ENCODE results near the gene SPHK2. TPM values are rescaled to one million over a fixed set of nuclear protein-coding genes. Genes with fewer than 3 reads are reported as not detected.

Gene SPHK2
- total RNA-seq, 1 experiment from 2014 or later: 19.9 TPM

DNA sequence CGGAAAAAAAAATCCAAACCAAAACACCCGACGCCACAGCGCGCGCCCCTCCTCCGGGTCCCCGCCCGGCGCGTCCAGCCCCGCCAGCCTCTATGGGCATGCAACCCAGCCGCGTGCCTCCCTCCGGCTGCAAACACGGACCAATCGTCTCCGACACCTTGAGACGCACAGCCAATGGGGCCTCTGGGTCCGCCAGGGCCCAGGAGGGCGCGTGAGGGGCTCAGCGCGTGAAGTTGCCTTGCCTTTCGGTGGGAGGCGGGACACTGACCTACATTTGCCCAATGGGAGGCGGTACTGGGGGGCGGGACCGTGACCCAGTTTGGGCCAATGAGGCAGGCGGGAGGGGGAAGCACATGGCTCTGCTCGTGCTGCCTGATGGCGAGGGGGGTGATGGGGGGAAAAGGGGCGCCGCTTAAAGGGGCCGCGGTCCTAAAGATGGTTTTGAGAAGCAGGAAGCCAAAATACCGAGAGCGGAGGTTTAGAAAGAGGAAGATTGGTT, 18.2 kb downstream of the SPHK2 start (continued):
- TF ChIP-seq ELF1 (IDR thresholded peaks at IDR 0.05; ENCODE audit: borderline replicate concordance, low read depth): no peak
- peak; percentile 58 for TF ChIP-seq TCF7L2 (IDR thresholded peaks at IDR 0.05; ENCODE audit: borderline replicate concordance, extremely low read depth, insufficient read depth, insufficient read length)

DNA sequence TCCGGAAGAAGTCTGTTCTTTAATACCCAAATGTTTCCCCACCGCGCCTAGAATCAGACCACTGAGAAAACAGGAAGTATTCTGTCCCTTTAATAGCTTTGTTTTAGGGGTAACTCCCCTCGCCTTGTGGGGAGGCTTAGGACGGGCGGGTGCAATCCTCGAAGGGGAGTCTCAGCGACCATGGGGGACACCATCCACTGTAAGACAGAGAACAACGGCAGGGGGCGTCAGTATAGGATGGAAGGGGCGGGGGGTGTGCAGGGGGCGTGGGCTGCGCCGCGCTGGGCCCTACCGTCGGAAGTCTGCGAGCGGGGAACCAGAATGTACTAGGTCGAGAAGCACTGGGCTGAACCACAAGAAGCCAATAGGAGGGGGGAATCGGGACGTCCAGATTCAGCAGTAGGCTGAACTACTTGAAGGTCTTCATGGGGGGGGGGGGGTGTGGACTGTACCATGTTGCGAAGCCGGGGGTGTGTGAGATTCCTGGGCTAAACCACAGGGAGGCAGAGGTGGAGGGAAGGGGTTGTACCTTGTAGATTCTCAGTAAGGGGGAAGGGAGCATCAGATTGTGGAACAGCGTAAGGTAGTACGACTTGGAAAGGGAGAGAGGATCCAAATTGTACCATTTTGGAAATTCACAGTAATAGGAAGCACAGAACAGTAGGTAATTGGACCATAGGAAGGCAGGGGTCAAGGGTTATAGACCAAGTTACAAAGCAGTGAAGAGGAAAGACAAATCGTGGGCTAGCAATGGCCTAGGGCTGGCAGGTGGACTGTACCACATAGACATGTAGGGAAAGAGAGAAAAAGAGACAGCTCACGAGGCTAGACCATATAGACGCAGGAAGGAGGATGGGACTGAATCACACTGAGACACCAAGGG, 18.9 kb downstream of the SPHK2 start:
- Histone ChIP-seq H3K27ac (ENCODE audit: low read depth, low read length) (peak overlapping the region; percentile 95), H4K20me1 (ENCODE audit: insufficient read depth) (no peaks in the 10 kb centered on the region), H3K4me3 (replicated peaks in 1 of 2; ENCODE audit: low read depth in 1 of 2, low read length in 2 of 2) (peak overlapping the region; percentile 57 to 83), H3K9ac (ENCODE audit: low read length) (peak overlapping the region; percentile 96), H3K79me2 (ENCODE audit: insufficient read depth, low read length) (peaks cover 17% of the 10 kb centered on the region), H3K9me3 (ENCODE audit: control insufficient read depth in 1 of 2, insufficient read depth in 1 of 2, low read depth in 1 of 2, low read length in 2 of 2) (no peaks in the 10 kb centered on the region), H2AFZ (ENCODE audit: low read depth, low read length, poor library complexity, severe bottlenecking) (no peak overlapping the region), H3K4me2 (ENCODE audit: low read length) (peak overlapping the region; percentile 93), H3K4me1 (ENCODE audit: control insufficient read depth in 1 of 2, insufficient read depth in 2 of 2, low read length in 2 of 2) (peaks cover 22 to 61% of the 10 kb centered on the region in 2 experiments), H3K36me3 (ENCODE audit: control insufficient read depth in 1 of 2, insufficient read depth in 2 of 2, low read length in 2 of 2) (no peaks in the 10 kb centered on the region), H3K9me2 (ENCODE audit: insufficient read depth) (no peaks in the 10 kb centered on the region), H3K27me3 (ENCODE audit: insufficient read depth, low read length) (no peaks in the 10 kb centered on the region)
- intact Hi-C loops (cut with micrococcal nuclease): no loop called here
- ATAC-seq: peak; percentile 52
- RAD21 ChIA-PET (ENCODE audit: low non-redundant PET in 1 of 2, low total read pairs in 2 of 2, uncharacterized antibody in 2 of 2, unreplicated experiment in 2 of 2): no interaction called here
- no TSS peak for BruUV-seq (replicated peaks)
- TF ChIP-seq POLR2A (IDR thresholded peaks at IDR 0.05; ENCODE audit: borderline replicate concordance, extremely low read depth, insufficient read depth, insufficient read length) (peak; percentile 51), POLR2AphosphoS5 (IDR thresholded peaks at IDR 0.05; ENCODE audit: low read depth, low read length) (peak; percentile 72), ELF1 (IDR thresholded peaks at IDR 0.05; ENCODE audit: borderline replicate concordance, low read depth) (no peak), TCF7L2 (IDR thresholded peaks at IDR 0.05; ENCODE audit: borderline replicate concordance, extremely low read depth, insufficient read depth, insufficient read length) (peak; percentile 79)
- TF ChIP-seq, protein P1, sequence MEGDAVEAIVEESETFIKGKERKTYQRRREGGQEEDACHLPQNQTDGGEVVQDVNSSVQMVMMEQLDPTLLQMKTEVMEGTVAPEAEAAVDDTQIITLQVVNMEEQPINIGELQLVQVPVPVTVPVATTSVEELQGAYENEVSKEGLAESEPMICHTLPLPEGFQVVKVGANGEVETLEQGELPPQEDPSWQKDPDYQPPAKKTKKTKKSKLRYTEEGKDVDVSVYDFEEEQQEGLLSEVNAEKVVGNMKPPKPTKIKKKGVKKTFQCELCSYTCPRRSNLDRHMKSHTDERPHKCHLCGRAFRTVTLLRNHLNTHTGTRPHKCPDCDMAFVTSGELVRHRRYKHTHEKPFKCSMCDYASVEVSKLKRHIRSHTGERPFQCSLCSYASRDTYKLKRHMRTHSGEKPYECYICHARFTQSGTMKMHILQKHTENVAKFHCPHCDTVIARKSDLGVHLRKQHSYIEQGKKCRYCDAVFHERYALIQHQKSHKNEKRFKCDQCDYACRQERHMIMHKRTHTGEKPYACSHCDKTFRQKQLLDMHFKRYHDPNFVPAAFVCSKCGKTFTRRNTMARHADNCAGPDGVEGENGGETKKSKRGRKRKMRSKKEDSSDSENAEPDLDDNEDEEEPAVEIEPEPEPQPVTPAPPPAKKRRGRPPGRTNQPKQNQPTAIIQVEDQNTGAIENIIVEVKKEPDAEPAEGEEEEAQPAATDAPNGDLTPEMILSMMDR (IDR thresholded peaks at IDR 0.05 in 2 of 3, conservative IDR thresholded peaks at IDR 0.05 in 1 of 3; ENCODE audit: borderline replicate concordance in 1 of 3, insufficient read depth in 1 of 3, low read depth in 2 of 3, low read length in 2 of 3): peak in 2 of 3 experiments; percentile 16 to 25; a peak in 2 of 6 replicates
- POLR2A ChIA-PET: interaction anchor here (0.7 to 2.3 kb wide), 4 partner anchors 8 to 22 kb away, joined by 3 to 16 read pairs (median 8); partner anchors contain the start of genes CA11, RPL18 and SPHK2
- peak; percentile 98 for DNase-seq (ENCODE audit: low read depth, low spot score)
- CTCF ChIA-PET: interaction anchor here (0.6 kb wide), 1 partner anchor 8 kb away, joined by 5 read pairs; the partner anchor contains the start of gene CA11
